Frontal cortex (tissue), 4 donors: ENCODE results near the gene UGDH. TPM values are rescaled to one million over a fixed set of nuclear protein-coding genes. Genes with fewer than 3 reads are reported as not detected.

Experiments used
- DNase-seq, 2 donors: peaks; one replicate each; pipeline ENCODE4 v3.0.0; 2012; ENCODE audit warnings: low spot score in 2 of 2
- FAIRE-seq: peaks from 2 replicates; lab custom pipeline; 2012; peaks lifted over from hg19 to GRCh38; lab: Jason Lieb, UNC
- total RNA-seq: library from RNA; depleted of rRNA; stranded (reverse); fragments of >200 nt; gene quantifications from one replicate; pipeline ENCODE4 v1.2.3, GENCODE V29; 2014
- donor health status: control.
- donor health status: control.
- donor health status: control.

Gene UGDH
- total RNA-seq, 1 donor from 2014 or later, result 38.7 TPM

DNA sequence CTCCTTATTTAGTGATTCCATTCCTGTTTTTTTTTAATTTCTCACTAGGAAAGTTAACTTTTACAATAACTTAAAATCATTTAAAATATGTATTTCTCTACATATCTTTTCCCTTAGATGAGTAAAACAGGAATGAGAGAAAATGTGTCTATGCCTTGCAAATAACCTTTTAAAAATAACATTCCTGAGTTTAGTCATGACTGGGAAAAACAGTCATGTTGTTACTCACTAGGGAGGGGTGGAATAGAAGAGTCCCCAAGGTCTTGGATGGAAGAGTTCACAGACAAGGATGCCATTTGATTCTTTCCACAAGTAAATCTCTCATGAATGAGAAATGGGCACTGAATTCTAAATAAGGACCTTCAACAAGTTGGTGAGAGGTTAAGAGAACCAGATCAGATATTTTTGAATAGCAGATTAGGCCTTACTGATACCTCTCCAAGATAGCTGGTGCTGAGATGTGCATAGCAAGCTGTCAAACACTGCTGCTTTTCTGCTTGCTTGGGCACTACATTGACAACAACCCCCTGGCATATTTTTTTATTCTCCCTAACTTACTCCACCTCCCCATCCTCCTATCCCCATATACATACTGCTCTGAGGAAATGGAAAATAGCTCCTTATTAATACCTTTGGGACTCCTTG is 25.1 kb downstream of the UGDH start:
- DNase-seq (no peak), FAIRE-seq (no peak)

GRCh38 chr4:39498727-39499020 is 28.6 kb downstream of the UGDH start:
- FAIRE-seq (no peak), DNase-seq (no peak)

DNA sequence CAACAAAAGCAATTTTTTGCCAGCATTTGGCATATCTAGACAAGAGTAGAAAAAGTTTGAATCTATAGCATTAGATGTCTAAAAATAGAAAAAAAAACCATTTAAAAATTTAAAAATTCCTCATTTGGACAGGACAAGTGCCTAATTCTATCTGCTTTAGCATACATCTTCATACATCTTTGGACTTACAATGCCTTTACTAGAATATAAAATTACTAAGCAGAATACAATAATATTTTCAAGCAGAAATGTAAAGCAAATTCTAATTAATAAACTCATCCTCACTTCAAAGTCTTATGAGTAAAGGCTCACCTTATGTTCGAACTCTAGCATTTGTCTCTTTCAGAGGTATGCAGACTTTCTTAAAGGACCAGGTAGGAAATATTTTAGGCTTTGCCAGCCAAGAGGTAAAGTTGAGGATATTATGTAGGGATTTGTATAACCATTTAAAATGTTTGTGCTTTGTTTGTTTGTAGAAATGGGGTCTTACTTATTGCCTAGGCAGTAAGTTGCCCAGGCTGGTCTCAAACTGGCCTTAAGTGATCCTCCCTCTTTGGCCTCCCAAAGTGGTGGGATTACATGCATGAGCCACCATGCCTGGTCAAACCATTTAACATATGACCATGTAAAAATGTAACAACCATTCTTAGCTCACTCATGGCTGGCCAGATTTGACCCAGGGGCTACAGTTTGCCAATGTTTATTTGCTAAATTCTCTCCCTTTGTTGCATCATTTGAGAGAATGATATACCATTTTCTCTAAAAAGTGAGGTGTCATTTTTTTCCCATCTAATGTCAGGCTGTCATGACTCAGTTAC is 29.1 kb downstream of the UGDH start:
- DNase-seq (no peak), FAIRE-seq (no peak)

DNA sequence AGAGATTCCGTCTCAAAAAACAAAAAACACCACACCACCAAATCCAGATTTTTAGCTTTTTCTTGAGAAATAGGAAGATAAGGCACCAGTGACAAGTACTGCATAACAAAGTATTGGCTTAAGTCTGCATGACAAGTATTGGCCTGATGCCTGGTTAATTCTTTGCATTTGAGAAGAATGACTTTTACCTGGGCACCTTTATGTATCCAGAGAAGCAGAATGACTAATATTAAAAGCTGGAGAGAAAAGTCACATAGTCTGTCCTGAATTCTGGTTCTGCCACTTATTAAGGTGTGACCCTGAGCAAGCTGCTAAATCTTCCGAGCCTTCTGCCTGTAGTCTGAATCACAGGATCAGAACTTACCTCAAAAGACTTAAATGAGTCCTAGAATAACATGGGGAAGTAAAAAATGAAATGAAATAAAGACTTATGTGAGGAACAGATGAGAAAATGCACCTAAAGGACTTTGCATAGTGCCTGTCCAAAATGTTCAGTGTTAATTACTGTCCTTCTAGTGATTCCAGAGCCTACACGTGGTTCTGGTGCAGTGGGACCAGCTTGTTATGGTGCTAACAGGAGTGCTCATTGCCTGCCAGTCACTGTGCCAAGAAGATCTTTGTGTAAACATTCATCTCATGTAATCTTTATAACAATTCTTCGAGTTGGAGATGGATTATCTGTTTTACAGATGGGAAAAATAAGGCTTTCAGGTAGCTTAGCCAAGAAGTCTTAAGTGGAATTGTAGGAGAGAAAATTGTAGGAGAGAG is 31.6 kb downstream of the UGDH start:
- DNase-seq (no peak), FAIRE-seq (no peak)

GRCh38 chr4:39494354-39494753 is 32.9 kb downstream of the UGDH start:
- FAIRE-seq, result no peak
- no peak for DNase-seq

- DNase-seq, result no peak
- FAIRE-seq, result no peak
Observed at GRCh38 chr4:39490322-39490721, 36.9 kb downstream of the UGDH start.

- no peak for FAIRE-seq
- DNase-seq, result no peak
Observed at GRCh38 chr4:39486221-39486804, 40.9 kb downstream of the UGDH start.

DNA sequence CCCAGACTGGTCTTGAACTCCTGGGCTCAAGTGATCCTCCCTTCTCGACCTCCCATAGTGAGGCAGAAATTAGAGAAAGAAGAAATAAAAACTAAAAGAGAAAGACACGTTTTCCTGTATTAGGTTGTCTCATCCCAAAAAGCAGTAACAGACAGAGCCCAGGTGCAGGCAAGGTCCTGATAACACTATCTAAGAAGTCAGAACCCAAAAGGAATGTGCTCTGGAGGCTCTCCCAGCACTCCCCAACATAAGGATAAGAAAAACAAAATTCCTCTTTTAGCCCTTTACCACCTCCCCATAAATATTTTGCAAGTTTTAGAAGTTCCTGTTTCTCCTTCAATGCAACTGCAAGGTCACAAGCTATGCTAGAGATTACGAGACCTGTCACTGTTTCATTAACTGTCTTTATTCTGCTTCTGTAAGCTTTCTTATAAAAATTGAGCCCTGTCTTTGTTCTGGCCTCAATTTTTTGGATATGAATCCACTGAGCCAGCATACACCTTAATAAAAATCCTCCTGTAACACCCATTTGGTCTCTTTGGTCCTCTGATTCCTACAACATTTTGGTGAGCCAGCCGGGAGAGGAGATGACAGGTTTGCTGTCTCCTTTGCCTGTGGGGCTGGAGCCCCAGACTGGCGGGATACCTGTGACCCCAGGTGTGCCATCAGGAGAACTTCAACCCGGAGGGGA is 42.5 kb downstream of the UGDH start:
- no peak for DNase-seq
- no peak for FAIRE-seq

- DNase-seq (no peak), FAIRE-seq (no peak)
Observed at GRCh38 chr4:39480902-39481695, 46.1 kb downstream of the UGDH start.

GRCh38 chr4:39480251-39480650 is 47.0 kb downstream of the UGDH start:
- FAIRE-seq (no peak), DNase-seq (no peak)

DNA sequence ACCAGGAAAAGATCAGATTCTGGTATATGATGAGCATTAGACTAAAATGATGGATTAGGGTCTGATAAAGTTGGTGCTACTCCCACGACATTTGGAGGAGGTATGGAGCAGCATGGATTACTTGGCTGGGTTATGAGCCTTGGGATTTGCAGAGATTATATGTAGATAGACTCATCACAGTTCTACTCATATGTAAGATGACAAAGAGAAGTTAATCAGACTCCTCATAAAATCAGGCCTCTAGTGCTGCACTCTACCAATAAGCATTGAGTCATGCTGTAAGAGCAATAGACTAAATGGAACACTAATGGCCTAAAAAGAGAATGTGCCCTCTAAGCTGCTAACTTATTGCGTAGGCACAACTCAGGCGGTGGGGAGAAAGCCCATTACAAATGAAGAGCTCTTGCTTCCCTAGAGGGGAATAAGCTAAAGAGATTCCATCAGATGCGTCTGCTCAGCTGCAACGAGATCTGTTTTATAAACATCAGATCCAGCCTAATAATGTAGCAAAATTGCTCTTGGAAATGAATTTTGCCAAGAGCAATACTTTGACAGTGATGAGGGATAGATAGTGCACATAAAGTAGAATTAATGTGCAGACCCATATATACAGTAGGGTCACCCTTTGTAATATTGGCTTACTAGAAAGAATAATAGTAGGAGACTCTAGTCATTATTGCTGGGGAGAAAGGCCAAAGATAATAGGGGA is 50.9 kb downstream of the UGDH start:
- DNase-seq (no peak), FAIRE-seq (no peak)

DNA sequence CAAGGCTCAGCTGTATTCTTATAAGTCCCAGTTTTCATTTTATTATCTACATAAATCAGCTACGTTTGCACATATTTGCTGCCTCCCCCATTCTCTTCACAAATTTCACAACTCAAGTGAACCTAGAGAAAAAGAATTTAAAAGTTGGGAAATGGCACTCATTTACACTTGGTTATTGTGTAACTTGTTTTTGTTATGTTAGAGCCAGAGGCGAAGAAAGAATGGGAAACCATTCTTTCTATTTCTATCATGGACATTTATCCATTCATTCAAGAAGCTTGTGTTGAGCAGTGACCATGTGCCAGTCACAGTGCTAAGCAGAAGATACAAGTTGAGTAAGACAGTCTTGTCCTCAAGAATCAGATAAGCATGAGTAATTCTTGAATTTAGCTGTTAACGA is 54.8 kb downstream of the UGDH start:
- DNase-seq (no peak), FAIRE-seq (no peak)

DNA sequence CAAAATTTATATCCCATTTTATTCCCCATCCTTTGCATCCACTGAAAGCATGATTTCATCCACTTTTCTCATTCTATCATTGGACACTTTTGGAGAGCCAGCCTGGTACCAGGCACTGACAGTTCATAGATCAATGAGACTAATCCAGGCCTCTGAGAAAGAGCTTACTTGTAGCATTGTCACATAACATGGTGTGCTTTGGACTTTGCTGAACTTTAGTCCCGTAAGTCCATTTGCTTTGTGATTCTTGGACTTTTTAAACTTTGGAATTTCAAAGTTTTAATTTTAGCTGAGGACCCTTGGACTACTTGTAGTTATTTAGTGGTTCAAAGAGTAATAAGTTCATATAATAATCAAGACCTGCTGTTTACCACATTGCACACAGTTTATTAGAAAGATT is 56.8 kb downstream of the UGDH start:
- DNase-seq (no peak), FAIRE-seq (no peak)

GRCh38 chr4:39469429-39470077 is 57.7 kb downstream of the UGDH start:
- DNase-seq, result peak; percentile 40 to 48
- FAIRE-seq, result peak; percentile 84

DNA sequence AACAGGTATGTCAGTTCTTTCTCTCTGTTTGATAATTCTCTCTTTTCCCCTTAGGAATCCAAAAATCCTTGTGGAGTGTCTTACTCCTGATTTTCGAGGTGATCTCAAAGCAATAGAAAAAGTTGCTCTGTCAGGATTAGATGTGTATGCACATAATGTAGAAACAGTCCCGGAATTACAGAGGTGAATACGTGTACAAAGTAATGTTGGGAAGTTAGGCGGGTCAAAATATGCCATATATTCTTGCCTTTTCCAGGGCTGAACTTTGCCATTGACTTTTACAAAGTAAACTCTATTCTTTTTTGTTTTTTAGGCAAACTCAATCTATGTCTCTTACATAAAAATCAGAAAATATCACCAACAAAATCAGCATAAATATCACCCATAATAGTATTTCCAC is 59.8 kb downstream of the UGDH start:
- DNase-seq (no peak), FAIRE-seq (no peak)

- FAIRE-seq, result no peak
- DNase-seq, result no peak
Observed at GRCh38 chr4:39466747-39467146, 60.5 kb downstream of the UGDH start.

DNA sequence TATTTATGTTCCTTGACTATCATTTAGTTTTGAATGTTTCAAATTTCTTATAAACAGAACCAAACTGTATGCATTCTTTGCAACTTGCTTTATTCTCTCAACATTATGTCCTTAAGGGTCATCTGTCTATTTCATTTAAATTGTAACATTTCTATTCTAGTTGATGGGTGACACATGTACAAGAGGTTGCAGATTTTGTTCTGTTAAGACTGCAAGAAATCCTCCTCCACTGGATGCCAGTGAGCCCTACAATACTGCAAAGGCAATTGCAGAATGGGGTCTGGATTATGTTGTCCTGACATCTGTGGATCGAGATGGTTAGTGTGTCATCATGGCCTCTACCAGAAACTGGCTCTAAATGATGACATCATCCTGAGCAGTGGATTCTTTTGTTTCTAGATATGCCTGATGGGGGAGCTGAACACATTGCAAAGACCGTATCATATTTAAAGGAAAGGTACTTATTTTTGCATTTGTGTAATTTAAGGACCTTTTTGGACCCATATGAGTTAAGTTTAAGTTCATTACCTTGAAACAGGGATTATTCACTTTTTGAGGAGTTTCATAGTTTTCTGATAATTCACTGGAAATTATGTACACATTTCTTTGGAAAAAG is 62.2 kb downstream of the UGDH start:
- no peak for FAIRE-seq

More for the DNA sequence above, 62.2 kb downstream of the UGDH start:
- no peak for DNase-seq
